OCI-LY1 (cell line): ENCODE data around the gene ASGR1.

Source experiments
- H2AFZ ChIP-seq: fragments of 200-600 bp; sonication (generic), shearing (Covaris generic); 2 replicates; pipeline ENCODE4 v1.6.0; 2014; ENCODE audit warnings: antibody characterized with exemption, mild to moderate bottlenecking, low read length
- H3F3A ChIP-seq: fragments of 200-600 bp; sonication (generic), shearing (Covaris generic); 2 replicates; pipeline ENCODE4 v1.6.0; 2014; ENCODE audit warnings: mild to moderate bottlenecking, antibody characterized with exemption, low read length, moderate library complexity; ENCODE audit not compliant: insufficient read depth
- H3K27ac ChIP-seq: fragments of 200-600 bp; sonication (generic); 2 replicates; pipeline ENCODE4 v1.5.1; 2014; ENCODE audit warnings: low read length, mixed run types, mild to moderate bottlenecking, low read depth; ENCODE audit not compliant: poor library complexity, severe bottlenecking
- H3K27me3 ChIP-seq: fragments of 200-600 bp; sonication (generic); 2 replicates; pipeline ENCODE4 v1.6.0; 2014; ENCODE audit warnings: antibody characterized with exemption, mild to moderate bottlenecking, low read length, moderate library complexity; ENCODE audit not compliant: insufficient read depth
- H3K36me3 ChIP-seq: fragments of 200-600 bp; sonication (generic); 2 replicates; pipeline ENCODE4 v1.6.1; 2014; ENCODE audit warnings: mild to moderate bottlenecking, antibody characterized with exemption, low read length, moderate library complexity, mixed read lengths; ENCODE audit not compliant: insufficient read depth
- H3K4me1 ChIP-seq: fragments of 200-600 bp; sonication (generic); 2 replicates; pipeline ENCODE4 v1.5.1; 2014; ENCODE audit warnings: mild to moderate bottlenecking, low read length, moderate library complexity; ENCODE audit not compliant: insufficient read depth, severe bottlenecking
- H3K4me2 ChIP-seq: fragments of 200-600 bp; sonication (generic), shearing (Covaris generic); 2 replicates; pipeline ENCODE4 v1.6.1; 2014; ENCODE audit warnings: low read length
- H3K4me3 ChIP-seq: fragments of 200-600 bp; sonication (generic); 2 replicates; pipeline ENCODE4 v1.5.1; 2014; ENCODE audit warnings: low read length, low read depth, mild to moderate bottlenecking, mixed read lengths; ENCODE audit not compliant: poor library complexity, severe bottlenecking
- H3K79me2 ChIP-seq: fragments of 200-600 bp; shearing (Covaris generic); 2 replicates; pipeline ENCODE4 v1.6.1; 2016; ENCODE audit warnings: mixed run types, low read length, mixed read lengths; ENCODE audit not compliant: insufficient read depth
- H3K9ac ChIP-seq: fragments of 200-600 bp; sonication (generic), shearing (Covaris generic); 2 replicates; pipeline ENCODE4 v1.6.1; 2014; ENCODE audit warnings: mild to moderate bottlenecking, low read length, mixed read lengths
- H3K9me2 ChIP-seq: fragments of 200-600 bp; sonication (generic), shearing (Covaris generic); 2 replicates; pipeline ENCODE4 v1.6.1; 2014; ENCODE audit warnings: low read depth, mild to moderate bottlenecking, low read length, mixed read lengths
- H3K9me3 ChIP-seq: fragments of 200-600 bp; shearing (Covaris generic); 2 replicates; pipeline ENCODE4 v1.6.1; 2014; ENCODE audit warnings: low read length, mixed read lengths
- H4K20me1 ChIP-seq: fragments of 200-600 bp; sonication (generic), shearing (Covaris generic); 2 replicates; pipeline ENCODE4 v1.6.0; 2016; ENCODE audit warnings: mild to moderate bottlenecking, low read length; ENCODE audit not compliant: insufficient read depth
- EZH2 ChIP-seq: fragments of 200-600 bp; sonication (generic), shearing (Covaris generic); IDR thresholded peaks from 2 replicates; pipeline ENCODE4 v1.8.0; 2017; ENCODE audit warnings: borderline replicate concordance, mixed run types, mild to moderate bottlenecking, antibody characterized with exemption, low read length, moderate library complexity, mixed read lengths
- TF ChIP-seq, protein P1 (sequence below): fragments of 200-600 bp; sonication (generic), shearing (Covaris generic); IDR thresholded peaks from 2 replicates; pipeline ENCODE4 v1.5.1; 2017; ENCODE audit warnings: mild to moderate bottlenecking, antibody characterized with exemption, low read length, moderate library complexity, mixed read lengths

ASGR1 gene

DNA sequence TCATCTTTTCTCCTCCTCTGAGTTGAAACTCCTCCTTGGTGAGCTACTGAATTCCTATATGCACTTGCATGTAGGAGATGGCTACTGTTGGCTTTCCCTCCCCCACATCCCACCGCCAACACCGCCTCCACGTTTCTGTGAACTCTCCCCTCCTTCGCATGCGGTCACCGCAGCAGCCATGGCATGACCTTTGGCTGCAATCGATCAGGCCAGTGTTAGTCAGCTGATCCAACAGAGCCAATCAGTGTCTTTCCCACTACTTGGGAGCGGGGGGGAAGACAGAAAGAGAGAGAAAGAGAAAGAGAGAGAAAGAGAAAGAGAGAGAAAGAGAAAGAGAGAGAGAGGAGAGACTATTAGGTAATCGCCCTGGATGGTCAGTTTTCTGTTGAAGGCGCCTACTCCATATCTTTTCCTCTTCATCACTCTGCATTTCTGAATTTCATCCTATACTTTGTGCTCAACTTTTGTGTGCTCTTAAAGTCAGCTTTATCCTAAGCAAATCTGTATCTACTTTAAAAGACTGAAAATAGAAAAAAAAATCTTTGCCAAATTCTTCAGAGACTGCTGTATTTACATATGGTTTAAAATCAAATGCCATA lies 22.7 kb downstream of the ASGR1 start:
- H3K36me3 ChIP-seq, result no peaks in the 10 kb centered on the region
- TF ChIP-seq EZH2, result no peak
- TF ChIP-seq, protein P1, sequence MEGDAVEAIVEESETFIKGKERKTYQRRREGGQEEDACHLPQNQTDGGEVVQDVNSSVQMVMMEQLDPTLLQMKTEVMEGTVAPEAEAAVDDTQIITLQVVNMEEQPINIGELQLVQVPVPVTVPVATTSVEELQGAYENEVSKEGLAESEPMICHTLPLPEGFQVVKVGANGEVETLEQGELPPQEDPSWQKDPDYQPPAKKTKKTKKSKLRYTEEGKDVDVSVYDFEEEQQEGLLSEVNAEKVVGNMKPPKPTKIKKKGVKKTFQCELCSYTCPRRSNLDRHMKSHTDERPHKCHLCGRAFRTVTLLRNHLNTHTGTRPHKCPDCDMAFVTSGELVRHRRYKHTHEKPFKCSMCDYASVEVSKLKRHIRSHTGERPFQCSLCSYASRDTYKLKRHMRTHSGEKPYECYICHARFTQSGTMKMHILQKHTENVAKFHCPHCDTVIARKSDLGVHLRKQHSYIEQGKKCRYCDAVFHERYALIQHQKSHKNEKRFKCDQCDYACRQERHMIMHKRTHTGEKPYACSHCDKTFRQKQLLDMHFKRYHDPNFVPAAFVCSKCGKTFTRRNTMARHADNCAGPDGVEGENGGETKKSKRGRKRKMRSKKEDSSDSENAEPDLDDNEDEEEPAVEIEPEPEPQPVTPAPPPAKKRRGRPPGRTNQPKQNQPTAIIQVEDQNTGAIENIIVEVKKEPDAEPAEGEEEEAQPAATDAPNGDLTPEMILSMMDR, result no peak
- no peaks in the 10 kb centered on the region for H3F3A ChIP-seq
- no peaks in the 10 kb centered on the region for H3K9me3 ChIP-seq
- no peaks in the 10 kb centered on the region for H4K20me1 ChIP-seq
- no peak overlapping the region for H3K9ac ChIP-seq
- no peak overlapping the region for H3K4me2 ChIP-seq
- no peak overlapping the region for H3K4me3 ChIP-seq
- no peaks in the 10 kb centered on the region for H3K79me2 ChIP-seq
- H3K27ac ChIP-seq, result no peak overlapping the region
- H2AFZ ChIP-seq, result no peak overlapping the region
- H3K27me3 ChIP-seq, result peaks cover 3% of the 10 kb centered on the region; the same call in 1 of the 2 replicates
- no peaks in the 10 kb centered on the region for H3K4me1 ChIP-seq
- no peaks in the 10 kb centered on the region for H3K9me2 ChIP-seq

GRCh38 chr17:7147772-7148171 lies 31.4 kb downstream of the ASGR1 start:
- H3K4me2 ChIP-seq, result no peak overlapping the region
- no peak overlapping the region for H3K4me3 ChIP-seq
- H3K36me3 ChIP-seq, result no peaks in the 10 kb centered on the region
- no peaks in the 10 kb centered on the region for H3K4me1 ChIP-seq
- no peaks in the 10 kb centered on the region for H3K9me2 ChIP-seq
- H3F3A ChIP-seq, result no peaks in the 10 kb centered on the region
- H3K27ac ChIP-seq, result no peak overlapping the region
- H4K20me1 ChIP-seq, result no peaks in the 10 kb centered on the region
- no peaks in the 10 kb centered on the region for H3K79me2 ChIP-seq
- TF ChIP-seq, protein P1, result no peak
- no peak for TF ChIP-seq EZH2
- no peak overlapping the region for H3K9ac ChIP-seq
- H2AFZ ChIP-seq, result no peak overlapping the region
- H3K27me3 ChIP-seq, result no peaks in the 10 kb centered on the region
- no peaks in the 10 kb centered on the region for H3K9me3 ChIP-seq

DNA sequence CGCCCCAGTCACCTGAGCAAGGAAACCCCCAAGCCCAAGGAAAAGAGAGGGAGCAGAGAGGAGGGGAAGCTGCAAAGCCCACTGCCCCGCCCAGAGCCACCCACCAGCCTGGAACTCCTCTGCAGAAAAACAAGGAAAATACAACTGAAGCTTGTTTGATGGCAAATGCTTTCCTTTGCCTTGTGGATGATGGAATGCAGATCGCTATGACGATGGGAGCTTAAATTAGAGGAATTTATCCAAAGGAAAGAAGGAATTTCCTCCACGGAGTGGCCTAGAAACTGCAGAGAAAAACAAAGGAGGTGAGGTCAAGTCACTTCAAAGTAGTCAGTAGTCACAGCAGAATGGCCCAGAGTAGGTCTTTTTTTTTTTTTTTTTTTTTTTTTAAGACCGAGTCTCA lies 33.1 kb downstream of the ASGR1 start:
- Histone ChIP-seq H3K9me3 (no peaks in the 10 kb centered on the region), H3K9ac (no peak overlapping the region), H3K27ac (no peak overlapping the region), H3K9me2 (no peaks in the 10 kb centered on the region), H2AFZ (no peak overlapping the region), H4K20me1 (no peaks in the 10 kb centered on the region), H3K79me2 (no peaks in the 10 kb centered on the region), H3K27me3 (0 out of 2 replicates have a peak, but pooled peaks cover 5% of the 10 kb centered on the region), H3K36me3 (no peaks in the 10 kb centered on the region), H3K4me1 (no peaks in the 10 kb centered on the region), H3F3A (no peaks in the 10 kb centered on the region), H3K4me3 (no peak overlapping the region), H3K4me2 (no peak overlapping the region)
- TF ChIP-seq EZH2, result no peak
- TF ChIP-seq, protein P1, result no peak
